ENCODE results near the gene INSC. TPM values are rescaled to one million over a fixed set of nuclear protein-coding genes. Genes with fewer than 3 reads are reported as not detected.

Gene INSC
- total and polyA plus RNA-seq, 2 of the 8 experiments (the other 6 are each of a cell fraction or from before 2014, with no cell fraction given), result 0.58 to 0.59 TPM

GRCh38 chr11:15075162-15075526 is 39.6 kb upstream of the INSC start:
- H4K20me1 ChIP-seq (replicated peaks in 1 of 2; ENCODE audit: control insufficient read depth in 1 of 2, insufficient read depth in 2 of 2, low read length in 2 of 2), result no peaks in the 10 kb centered on the region
- peaks cover 0 to 4% (median under 1%) of the 10 kb centered on the region in 4 experiments; a peak in 2 of 7 replicates for H3K4me1 ChIP-seq (replicated peaks in 1 of 4; ENCODE audit: control insufficient read depth in 3 of 4, insufficient read depth in 4 of 4, low read length in 3 of 4)
- no peak overlapping the region for H4K5ac ChIP-seq (ENCODE audit: insufficient read length, low read depth, low read length)
- no peaks in the 10 kb centered on the region for H3K79me2 ChIP-seq (ENCODE audit: control insufficient read depth in 1 of 2, insufficient read depth in 2 of 2, low read length in 2 of 2)
- H3K4me3 ChIP-seq (ENCODE audit: extremely low read depth in 1 of 4, insufficient read depth in 2 of 4, low read depth in 3 of 4, low read length in 4 of 4), result no peak overlapping the region
- H3K14ac ChIP-seq (ENCODE audit: insufficient read length), result no peak overlapping the region
- peaks cover 11% of the 10 kb centered on the region; the same call in 1 of the 2 replicates for H3K23me2 ChIP-seq (ENCODE audit: low read depth, low read length)
- no peak for TF ChIP-seq CBX5 (IDR thresholded peaks at IDR 0.05; ENCODE audit: low read depth, low read length)
- no peak for TF ChIP-seq KDM4A (IDR thresholded peaks at IDR 0.05; ENCODE audit: low read depth, low read length, severe bottlenecking)
- TF ChIP-seq CTBP2 (IDR thresholded peaks at IDR 0.05; ENCODE audit: borderline replicate concordance, insufficient read depth, insufficient read length, low read length), result no peak
- no peak for TF ChIP-seq TBP (IDR thresholded peaks at IDR 0.05; ENCODE audit: low read depth, low read length)
- TF ChIP-seq JUN (IDR thresholded peaks at IDR 0.05; ENCODE audit: low read depth, low read length), result no peak
- no peak for TF ChIP-seq POLR2A (IDR thresholded peaks at IDR 0.05; ENCODE audit: control extremely low read depth in 1 of 2, low read depth in 2 of 2, low read length in 2 of 2)
- TF ChIP-seq RXRA (IDR thresholded peaks at IDR 0.05; ENCODE audit: insufficient read depth, low read depth, low read length), result no peak
- no peak for TF ChIP-seq CHD1 (IDR thresholded peaks at IDR 0.05; ENCODE audit: low read depth, low read length)
- no peak for TF ChIP-seq BRCA1 (IDR thresholded peaks at IDR 0.05; ENCODE audit: low read depth, low read length)
- no peak for TF ChIP-seq PHF8 (conservative IDR thresholded peaks at IDR 0.05; ENCODE audit: low read depth, low read length)
- H3K23ac ChIP-seq (ENCODE audit: insufficient read length), result no peak overlapping the region
- H2BK20ac ChIP-seq (ENCODE audit: low read length), result no peak overlapping the region
- no peak overlapping the region for H3K18ac ChIP-seq (ENCODE audit: extremely low read depth, low read length)
- peak overlapping the region in 1 of 2 experiments; percentile 77; a peak in 1 of 4 replicates for H3K4me2 ChIP-seq (ENCODE audit: insufficient read depth in 1 of 2, low read depth in 2 of 2, low read length in 2 of 2)
- DNase-seq (ENCODE audit: low read depth in 1 of 2, low spot score in 2 of 2) (no peak), FAIRE-seq (no peak)
- peaks cover 0 to 6% of the 10 kb centered on the region in 2 experiments; a peak in 2 of 4 replicates for H3K9me3 ChIP-seq (ENCODE audit: insufficient read depth in 2 of 2, low read depth in 1 of 2, low read length in 1 of 2)
- H4K8ac ChIP-seq (ENCODE audit: extremely low read depth, insufficient read depth, low read length), result no peak overlapping the region
- H3K4ac ChIP-seq (replicated peaks; ENCODE audit: insufficient read length, low read depth, low read length), result no peak overlapping the region
- no peak overlapping the region for H2BK120ac ChIP-seq (replicated peaks; ENCODE audit: low read depth, low read length)
- no peak overlapping the region for H2BK12ac ChIP-seq (ENCODE audit: low read depth, low read length)
- no peaks in the 10 kb centered on the region for H3K36me3 ChIP-seq (ENCODE audit: control insufficient read depth in 2 of 4, insufficient read depth in 4 of 4, low read length in 3 of 4)
- no peak overlapping the region for H3K9ac ChIP-seq (replicated peaks in 1 of 4; ENCODE audit: extremely low read depth in 1 of 4, low read depth in 3 of 4, low read length in 3 of 4)
- no peak overlapping the region for H2BK5ac ChIP-seq (ENCODE audit: low read depth, low read length)
- POLR2A ChIA-PET (ENCODE audit: partially characterized antibody), result no interaction called here
- H3K27ac ChIP-seq (ENCODE audit: low read depth, low read length), result no peak overlapping the region
- no peak overlapping the region for H2BK15ac ChIP-seq (ENCODE audit: low read length)
- peaks cover 4 to 24% (median 20%) of the 10 kb centered on the region in 4 experiments for H3K27me3 ChIP-seq (replicated peaks in 1 of 4; ENCODE audit: control insufficient read depth in 3 of 4, extremely low read depth in 1 of 4, insufficient read depth in 3 of 4, low read length in 3 of 4)
- H2AK5ac ChIP-seq (ENCODE audit: low read depth, low read length), result no peak overlapping the region
- no peaks in the 10 kb centered on the region for H3K79me1 ChIP-seq (ENCODE audit: low read depth, low read length)
- WGBS, 2 experiments (ENCODE audit: extremely low coverage in 1 of 2, insufficient coverage in 1 of 2, insufficient read length in 1 of 2, insufficient replicate concordance in 2 of 2, low coverage in 1 of 2, low lambda C conversion rate in 2 of 2, missing lambda C conversion rate in 1 of 2), result 67% methylated on average over 4 of the region's 4 CpGs; no CpG with 5 or more reads in 1 of the 2 experiments
- H2AFZ ChIP-seq (ENCODE audit: low read length), result no peak overlapping the region
- H3K56ac ChIP-seq (replicated peaks; ENCODE audit: insufficient read length, low read depth, low read length), result no peak overlapping the region
- no peak overlapping the region for H4K91ac ChIP-seq (replicated peaks; ENCODE audit: insufficient read length, low read length)
- CTCF ChIA-PET (ENCODE audit: partially characterized antibody), result interaction anchor here (0.6 to 7.1 kb wide), 54 partner anchors 9 to 1631 kb away, joined by 3 to 101 read pairs (median 4); partner anchors contain the start of gene CALCA
